T-cell (primary cell): ENCODE results near the gene JAML. TPM values are rescaled to one million over a fixed set of nuclear protein-coding genes. Genes with fewer than 3 reads are reported as not detected.

Experiments used
- ATAC-seq, 4 experiments: fragments of 200-7000 bp in 3 of 4; fragments of 150-1000 bp in 1 of 4; cut with Tn5 transposase; replicated peaks in 1 of 4; 1 replicate in 3 of 4; 2 replicates in 1 of 4; pipeline ENCODE4 v1.10.0; 2021; ENCODE audit warnings: moderate library complexity in 3 of 4, mild to moderate bottlenecking in 2 of 4, moderate number of reproducible peaks in 1 of 4
- CTCF ChIA-PET, 2 donors: fragments of 300-600 bp; sonication (Branson Sonifier 250); formaldehyde crosslinking; loops; one replicate each; lab custom pipeline; 2022; ENCODE audit warnings: antibody characterized with exemption in 2 of 2; lab: Charles Lee
- POLR2A ChIA-PET, 2 donors: fragments of 300-600 bp; sonication (Branson Sonifier 250); formaldehyde crosslinking; loops; one replicate each; lab custom pipeline; 2022; ENCODE audit warnings: antibody characterized with exemption in 2 of 2; lab: Charles Lee
- DNase-seq, 35 experiments: peaks; one replicate each; pipeline versions ENCODE4 v3.0.0 to v3.0.0-alpha.2; 2013 to 2023
- H3K27ac ChIP-seq: one replicate; pipeline ENCODE4 v1.5.1; 2013; ENCODE audit warnings: low read length
- H3K27me3 ChIP-seq, 2 experiments: replicated peaks in 1 of 2; 1 replicate in 1 of 2; 2 replicates in 1 of 2; pipeline versions ENCODE4 v1.6.1 to v1.7.0; 2013; ENCODE audit warnings: low read length in 1 of 2, mixed read lengths in 1 of 2; ENCODE audit not compliant: control insufficient read depth in 2 of 2, insufficient read depth in 2 of 2; ENCODE audit errors: extremely low read depth in 1 of 2
- H3K36me3 ChIP-seq, 2 donors: 1 replicate in 1 of 2; 2 replicates in 1 of 2; pipeline versions ENCODE4 v1.6.1 to v1.7.0; 2013; ENCODE audit warnings: low read length in 1 of 2; ENCODE audit not compliant: control insufficient read depth in 2 of 2, insufficient read depth in 1 of 2; ENCODE audit errors: extremely low read depth in 1 of 2
- H3K4me1 ChIP-seq, 2 experiments: 1 replicate in 1 of 2; 2 replicates in 1 of 2; pipeline versions ENCODE4 v1.6.1 to v1.7.0; 2013; ENCODE audit warnings: low read length in 2 of 2, mixed read lengths in 1 of 2; ENCODE audit not compliant: insufficient read depth in 2 of 2, control insufficient read depth in 1 of 2; ENCODE audit errors: extremely low read depth in 1 of 2
- H3K4me3 ChIP-seq, 2 donors: 1 replicate in 1 of 2; 2 replicates in 1 of 2; pipeline versions ENCODE4 v1.5.1 to v1.7.0; 2013; ENCODE audit warnings: mild to moderate bottlenecking in 2 of 2, low read length in 1 of 2, moderate library complexity in 1 of 2; ENCODE audit not compliant: control insufficient read depth in 1 of 2; ENCODE audit errors: extremely low read depth in 1 of 2
- H3K9me3 ChIP-seq: 2 replicates; pipeline ENCODE4 v1.7.0; 2013
- H3K27ac Mint-ChIP-seq, 2 donors: one replicate each; pipeline ENCODE4 v1.8.0; 2020 to 2021; ENCODE audit warnings: mild to moderate bottlenecking in 2 of 2, mixed read lengths in 2 of 2
- H3K27me3 Mint-ChIP-seq, 2 donors: one replicate each; pipeline ENCODE4 v1.8.0; 2021 to 2022; ENCODE audit warnings: mixed read lengths in 2 of 2
- H3K36me3 Mint-ChIP-seq: one replicate; pipeline ENCODE4 v1.8.0; 2021; ENCODE audit warnings: mixed read lengths
- H3K4me1 Mint-ChIP-seq, 3 donors: one replicate each; pipeline ENCODE4 v1.8.0; 2020 to 2022; ENCODE audit warnings: mixed read lengths in 3 of 3, mild to moderate bottlenecking in 1 of 3
- H3K4me3 Mint-ChIP-seq, 3 donors: one replicate each; pipeline ENCODE4 v1.8.0; 2020 to 2022; ENCODE audit warnings: mild to moderate bottlenecking in 3 of 3, mixed read lengths in 3 of 3, moderate library complexity in 3 of 3
- H3K9me3 Mint-ChIP-seq, 3 donors: one replicate each; pipeline ENCODE4 v1.8.0; 2020 to 2022; ENCODE audit warnings: mixed read lengths in 3 of 3
- WGBS: methylation state at CpG from one replicate; pipeline ENCODE4 v1.1.5; 2013; ENCODE audit warnings: missing lambda C conversion rate; ENCODE audit not compliant: insufficient coverage; 5-methylcytosine and 5-hydroxymethylcytosine counted together
- total RNA-seq, 35 experiments: library from RNA in 6 of 35; stranded (reverse) in 6 of 35; fragments of 120-200 nt in 1 of 35; gene quantifications; one replicate each; pipeline versions ENCODE4 v1.2.1 to v1.2.4 and lab custom pipeline; 2013 to 2026

Gene JAML
- total RNA-seq, 5 donors from 2014 or later (not counting 1 experiment from before 2014, with no cell fraction given), result 60.8 to 165 (median 95.8) TPM

DNA sequence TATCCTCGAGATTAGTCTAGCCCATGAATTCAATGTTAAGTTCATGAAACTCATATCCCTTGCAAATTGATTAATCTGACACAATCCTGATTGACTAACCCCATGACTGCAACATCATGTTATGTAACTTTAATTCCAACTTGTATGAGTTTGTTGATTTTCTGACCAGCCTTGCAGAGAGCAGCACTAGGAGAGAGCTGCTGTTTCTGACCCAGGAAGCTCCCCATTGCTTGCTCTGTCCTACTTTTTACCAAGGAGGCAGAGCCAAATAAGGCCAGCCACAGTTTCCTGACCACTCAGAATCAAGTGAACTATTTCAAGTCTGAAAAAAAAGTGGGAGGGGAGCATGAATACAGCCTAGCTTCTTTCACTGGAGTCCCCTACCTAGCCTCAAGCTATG, 14.1 kb upstream of the JAML start:
- ChIA-PET CTCF (interaction anchor here (0.6 to 1.6 kb wide), 3 partner anchors 15 to 283 kb away, joined by 3 to 13 read pairs (median 3); partner anchors contain the start of gene JAML (in 1 of the 2)), POLR2A (interaction anchor here in 1 of 2 donors (1.1 to 1.6 kb wide), 2 partner anchors 13 to 20 kb away, joined by 4 to 11 read pairs; partner anchors contain the start of gene MPZL3)
- Mint-ChIP-seq H3K4me1 (peaks cover 54 to 73% (median 62%) of the 10 kb centered on the region in 3 donors), H3K9me3 (no peaks in the 10 kb centered on the region), H3K4me3 (peak overlapping the region in 2 of 3 donors; percentile 46 to 62), H3K36me3 (peaks cover 40% of the 10 kb centered on the region), H3K27me3 (no peaks in the 10 kb centered on the region), H3K27ac (peak overlapping the region; percentile 47 to 63)
- Histone ChIP-seq H3K9me3 (no peaks in the 10 kb centered on the region), H3K4me1 (peaks cover 23 to 42% of the 10 kb centered on the region in 2 experiments), H3K36me3 (peaks cover 0 to 24% of the 10 kb centered on the region in 2 donors), H3K27me3 (no peaks in the 10 kb centered on the region), H3K4me3 (no peak overlapping the region), H3K27ac (peak overlapping the region; percentile 90)
- DNase-seq (no peak), ATAC-seq (no peak)
- no CpG with 5 or more reads among the region's 1 CpG for WGBS

DNA sequence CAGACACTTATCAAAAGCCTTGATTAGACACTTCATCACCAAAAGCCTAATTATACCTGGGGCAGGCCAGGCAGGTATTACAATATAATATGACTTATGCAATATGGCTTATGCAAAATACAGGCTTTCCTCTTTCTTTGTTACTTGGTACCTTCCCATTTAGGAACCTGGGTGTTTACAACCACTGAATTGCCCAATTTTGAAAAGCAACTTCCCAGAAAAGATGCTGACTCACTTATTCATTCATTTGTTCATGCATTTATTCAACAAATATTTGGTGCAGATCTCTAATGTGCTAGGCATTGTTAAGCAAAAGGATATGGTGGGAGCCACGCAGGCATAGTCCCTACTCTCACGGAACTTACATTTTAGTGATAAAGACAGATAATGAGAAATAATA, 13.6 kb upstream of the JAML start:
- Mint-ChIP-seq H3K27me3 (no peaks in the 10 kb centered on the region), H3K27ac (peak overlapping the region; percentile 47 to 63), H3K4me3 (peak overlapping the region in 1 of 3 donors; percentile 46), H3K36me3 (peaks cover 43% of the 10 kb centered on the region), H3K9me3 (no peaks in the 10 kb centered on the region), H3K4me1 (peaks cover 49 to 75% (median 57%) of the 10 kb centered on the region in 3 donors)
- H3K27me3 ChIP-seq, result no peaks in the 10 kb centered on the region
- WGBS, result no CpG with 5 or more reads among the region's 2 CpGs
- peak overlapping the region; percentile 90 for H3K27ac ChIP-seq
- CTCF ChIA-PET, result interaction anchor here in 1 of 2 donors (1.6 kb wide), 1 partner anchor 39 kb away, joined by 13 read pairs; no protein-coding TSS in a partner anchor
- POLR2A ChIA-PET, result no interaction called here
- H3K4me1 ChIP-seq, result peaks cover 23 to 42% of the 10 kb centered on the region in 2 experiments
- ATAC-seq, result no peak
- no peak for DNase-seq
- no peak overlapping the region for H3K4me3 ChIP-seq
- no peaks in the 10 kb centered on the region for H3K9me3 ChIP-seq
- H3K36me3 ChIP-seq, result peaks cover 0 to 28% of the 10 kb centered on the region in 2 donors

DNA sequence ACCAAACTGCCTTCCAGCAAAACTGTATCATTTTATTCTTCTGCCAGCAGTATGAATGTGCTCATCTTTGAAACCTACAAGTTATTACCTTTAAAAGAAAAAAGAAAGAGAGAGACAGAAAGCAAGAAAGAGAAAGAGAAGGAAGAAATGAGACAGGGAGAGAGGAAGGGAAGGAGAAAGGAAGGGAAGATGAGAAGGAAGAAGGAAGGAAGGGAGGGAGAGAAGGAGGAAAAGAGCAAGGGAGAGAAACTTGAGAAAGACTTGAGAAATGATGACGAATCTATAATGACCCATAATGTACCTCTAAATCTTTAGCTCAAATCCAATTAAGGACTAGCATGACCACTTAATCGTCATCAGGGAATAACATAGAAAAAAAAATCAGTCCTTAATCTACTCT, 11.4 kb upstream of the JAML start:
- Histone ChIP-seq H3K27ac (no peak overlapping the region), H3K27me3 (no peaks in the 10 kb centered on the region), H3K36me3 (peaks cover 0 to 48% of the 10 kb centered on the region in 2 donors), H3K4me3 (no peak overlapping the region), H3K4me1 (peaks cover 16 to 24% of the 10 kb centered on the region in 2 experiments), H3K9me3 (no peaks in the 10 kb centered on the region)
- no peak for ATAC-seq
- no peak overlapping the region for H3K4me3 Mint-ChIP-seq
- H3K4me1 Mint-ChIP-seq, result peaks cover 26 to 63% (median 34%) of the 10 kb centered on the region in 3 donors
- POLR2A ChIA-PET, result no interaction called here
- CTCF ChIA-PET, result no interaction called here
- no peak for DNase-seq
- no peaks in the 10 kb centered on the region for H3K9me3 Mint-ChIP-seq
- 100% methylated on average over 1 of the region's 2 CpGs for WGBS
- no peaks in the 10 kb centered on the region for H3K27me3 Mint-ChIP-seq
- peak overlapping the region; percentile 23 to 45 for H3K27ac Mint-ChIP-seq
- H3K36me3 Mint-ChIP-seq, result peaks cover 53% of the 10 kb centered on the region

DNA sequence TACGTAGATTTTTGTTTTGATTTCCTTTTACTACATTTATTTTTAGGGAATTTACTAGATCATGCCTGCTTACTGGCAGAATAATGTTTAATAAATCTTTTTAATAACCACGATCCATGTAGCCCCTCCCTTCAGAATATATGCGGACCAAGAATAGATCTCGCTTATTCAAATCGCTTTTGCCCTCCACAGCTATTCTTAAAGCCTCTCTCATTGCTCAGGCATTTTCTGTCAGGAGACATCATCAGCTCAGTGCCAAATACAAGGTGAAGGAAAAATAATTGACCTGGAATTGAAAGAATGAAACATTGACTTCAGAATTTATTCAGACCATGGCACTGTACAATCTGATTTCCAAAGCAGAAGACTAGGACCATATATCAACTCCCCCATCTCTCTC, 10.0 kb upstream of the JAML start:
- Mint-ChIP-seq H3K4me3 (no peak overlapping the region), H3K4me1 (peaks cover 15 to 50% (median 21%) of the 10 kb centered on the region in 3 donors), H3K27me3 (no peaks in the 10 kb centered on the region), H3K27ac (peak overlapping the region; percentile 41 to 50), H3K36me3 (peaks cover 53% of the 10 kb centered on the region), H3K9me3 (no peaks in the 10 kb centered on the region)
- ChIA-PET CTCF (no interaction called here), POLR2A (no interaction called here)
- ATAC-seq (no peak), DNase-seq (no peak)
- Histone ChIP-seq H3K27me3 (no peaks in the 10 kb centered on the region), H3K4me1 (peaks cover 14 to 22% of the 10 kb centered on the region in 2 experiments), H3K4me3 (no peak overlapping the region), H3K27ac (no peak overlapping the region), H3K36me3 (peaks cover 0 to 48% of the 10 kb centered on the region in 2 donors), H3K9me3 (no peaks in the 10 kb centered on the region)
- 100% methylated on average over 3 of the region's 5 CpGs for WGBS

DNA sequence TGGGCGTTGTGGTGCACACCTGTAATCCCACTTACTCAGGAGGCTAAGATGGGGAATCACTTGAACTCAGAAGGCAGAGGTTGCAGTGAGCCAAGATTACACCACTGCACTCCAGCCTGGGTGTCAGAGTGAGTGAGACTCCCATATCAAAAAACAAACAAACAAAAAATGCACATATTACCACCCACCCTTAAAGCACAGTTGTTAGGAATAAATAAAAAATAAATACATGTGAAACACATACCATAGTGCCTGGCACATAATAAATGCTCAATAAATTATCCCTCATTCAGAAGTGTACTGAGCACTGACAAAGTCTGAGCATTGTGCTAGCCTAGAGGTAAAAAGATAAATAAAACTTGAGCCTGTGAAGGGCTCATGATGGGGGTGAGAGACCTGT, 9.0 kb upstream of the JAML start:
- Mint-ChIP-seq H3K36me3 (peaks cover 59% of the 10 kb centered on the region), H3K4me1 (peaks cover 5 to 42% (median 13%) of the 10 kb centered on the region in 3 donors), H3K27me3 (no peaks in the 10 kb centered on the region), H3K27ac (peak overlapping the region; percentile 64 to 68), H3K4me3 (no peak overlapping the region), H3K9me3 (no peaks in the 10 kb centered on the region)
- CTCF ChIA-PET, result no interaction called here
- 100% methylated on average over 1 of the region's 1 CpG for WGBS
- POLR2A ChIA-PET, result interaction anchor here in 1 of 2 donors (0.6 kb wide), 1 partner anchor 162 kb away, joined by 6 read pairs; no protein-coding TSS in a partner anchor
- Histone ChIP-seq H3K4me3 (no peak overlapping the region), H3K9me3 (no peaks in the 10 kb centered on the region), H3K27me3 (no peaks in the 10 kb centered on the region), H3K4me1 (peaks cover 16 to 22% of the 10 kb centered on the region in 2 experiments), H3K36me3 (peaks cover 0 to 48% of the 10 kb centered on the region in 2 donors), H3K27ac (no peak overlapping the region)
- DNase-seq (no peak), ATAC-seq (no peak)

DNA sequence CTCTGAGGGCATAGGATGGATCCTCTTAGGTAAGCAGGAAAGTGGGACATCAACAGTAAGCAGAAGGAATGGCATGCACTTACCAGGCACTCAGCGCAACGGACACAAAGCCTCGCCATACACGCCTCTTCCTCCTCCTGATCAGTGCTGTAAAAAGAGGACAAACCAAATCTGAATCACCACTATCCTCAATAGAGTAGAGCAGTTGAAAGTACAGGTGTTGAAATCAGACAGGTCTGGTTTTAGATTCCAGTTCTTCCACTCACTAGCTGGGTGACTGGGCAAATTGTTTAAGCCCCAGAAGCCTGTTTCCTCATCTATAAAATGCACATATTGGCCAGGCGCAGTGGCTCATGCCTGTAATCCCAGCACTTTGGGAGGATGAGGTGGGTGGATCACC, 8.6 kb upstream of the JAML start:
- Mint-ChIP-seq H3K36me3 (peaks cover 56% of the 10 kb centered on the region), H3K27me3 (no peaks in the 10 kb centered on the region), H3K9me3 (no peaks in the 10 kb centered on the region), H3K27ac (peak overlapping the region; percentile 64 to 68), H3K4me1 (peaks cover under 1 to 37% (median 8%) of the 10 kb centered on the region in 3 donors), H3K4me3 (no peak overlapping the region)
- CTCF ChIA-PET, result no interaction called here
- DNase-seq (no peak), ATAC-seq (no peak)
- no peak overlapping the region for H3K4me3 ChIP-seq
- peak overlapping the region; percentile 2 for H3K27ac ChIP-seq
- peaks cover 19 to 21% of the 10 kb centered on the region in 2 experiments for H3K4me1 ChIP-seq
- peaks cover 0 to 48% of the 10 kb centered on the region in 2 donors for H3K36me3 ChIP-seq
- H3K27me3 ChIP-seq, result no peaks in the 10 kb centered on the region
- POLR2A ChIA-PET, result interaction anchor here in 1 of 2 donors (0.6 kb wide), 1 partner anchor 162 kb away, joined by 6 read pairs; no protein-coding TSS in a partner anchor
- no peaks in the 10 kb centered on the region for H3K9me3 ChIP-seq
- WGBS, result no CpG with 5 or more reads among the region's 5 CpGs
